Right hindlimb (tissue), 1 donor: Measurements from ENCODE around the gene NPHP1.
"Not testable (repeated sequence)": the region's sequence is repeated elsewhere in the genome, so short reads cannot be mapped to it uniquely, and the experiment has no call there.

Source experiments
- DNase-seq: peaks from one replicate; pipeline ENCODE4 v3.0.0-alpha.2; 2018

The NPHP1 gene

DNA sequence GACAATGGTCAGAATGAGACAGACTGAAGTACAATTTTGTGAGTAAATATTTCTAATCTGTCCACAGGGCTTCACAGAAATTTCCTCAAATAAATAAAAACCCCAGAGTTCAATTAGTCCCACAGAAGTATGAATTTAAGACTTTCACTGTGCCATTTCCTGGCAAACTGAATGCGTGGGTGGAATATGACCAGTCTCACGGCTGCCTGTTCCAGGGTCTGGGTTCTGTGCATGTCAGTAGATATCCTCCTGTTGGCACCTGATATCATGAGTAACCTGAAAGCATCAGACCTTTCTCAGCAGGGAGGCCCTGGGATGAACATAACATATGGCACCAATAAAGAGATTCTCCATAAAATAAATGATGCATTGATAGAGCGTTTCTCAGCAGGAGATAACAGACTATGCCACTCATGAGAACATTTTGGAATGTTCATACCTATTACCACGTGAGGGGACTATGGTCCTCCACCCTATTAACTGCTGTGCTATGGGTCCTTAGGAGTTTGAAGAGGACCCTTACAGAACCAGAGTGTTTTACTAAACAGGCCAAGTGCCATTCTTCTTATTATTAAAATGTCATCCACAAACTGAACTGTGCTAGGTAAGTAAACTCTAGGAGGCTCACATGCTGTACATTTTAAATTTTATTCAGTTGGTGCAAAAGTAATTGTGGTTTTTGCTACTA, 78.6 kb downstream of the NPHP1 start:
- no peak for DNase-seq

DNA sequence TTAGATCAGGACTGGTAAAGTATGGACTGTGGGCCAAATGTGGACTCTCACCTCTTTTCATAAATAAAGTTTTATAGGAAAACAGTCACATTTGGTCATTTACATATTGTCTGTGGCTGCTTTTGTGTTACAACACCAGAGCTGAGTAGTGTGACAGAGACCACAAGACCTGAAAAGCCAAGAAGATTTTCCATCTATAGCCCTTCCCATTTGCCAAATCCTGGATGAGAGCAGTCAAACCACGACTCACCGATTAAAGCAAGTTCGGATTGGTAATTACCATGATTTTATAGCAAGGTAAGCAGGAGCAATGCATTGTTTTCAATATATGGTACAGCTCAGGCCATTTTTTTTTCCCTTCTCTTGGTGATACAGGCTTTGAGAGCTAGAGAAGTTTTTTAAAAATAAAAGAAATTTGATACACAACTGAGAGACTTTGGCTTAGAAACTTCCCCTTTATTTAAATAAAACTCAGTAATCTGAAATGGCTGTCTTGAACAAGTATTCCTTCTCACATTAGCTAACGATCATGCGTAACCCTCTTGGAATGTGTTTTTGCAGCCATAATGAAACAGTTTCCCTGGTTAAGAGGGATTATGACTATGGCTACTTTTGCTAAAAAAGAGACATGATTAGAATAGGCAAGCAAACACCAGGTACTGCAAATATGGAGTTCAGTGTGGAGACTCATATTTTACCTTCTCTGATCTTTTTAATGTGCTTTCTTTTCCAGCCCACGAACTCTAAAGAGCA, 79.7 kb downstream of the NPHP1 start:
- DNase-seq: no peak

DNA sequence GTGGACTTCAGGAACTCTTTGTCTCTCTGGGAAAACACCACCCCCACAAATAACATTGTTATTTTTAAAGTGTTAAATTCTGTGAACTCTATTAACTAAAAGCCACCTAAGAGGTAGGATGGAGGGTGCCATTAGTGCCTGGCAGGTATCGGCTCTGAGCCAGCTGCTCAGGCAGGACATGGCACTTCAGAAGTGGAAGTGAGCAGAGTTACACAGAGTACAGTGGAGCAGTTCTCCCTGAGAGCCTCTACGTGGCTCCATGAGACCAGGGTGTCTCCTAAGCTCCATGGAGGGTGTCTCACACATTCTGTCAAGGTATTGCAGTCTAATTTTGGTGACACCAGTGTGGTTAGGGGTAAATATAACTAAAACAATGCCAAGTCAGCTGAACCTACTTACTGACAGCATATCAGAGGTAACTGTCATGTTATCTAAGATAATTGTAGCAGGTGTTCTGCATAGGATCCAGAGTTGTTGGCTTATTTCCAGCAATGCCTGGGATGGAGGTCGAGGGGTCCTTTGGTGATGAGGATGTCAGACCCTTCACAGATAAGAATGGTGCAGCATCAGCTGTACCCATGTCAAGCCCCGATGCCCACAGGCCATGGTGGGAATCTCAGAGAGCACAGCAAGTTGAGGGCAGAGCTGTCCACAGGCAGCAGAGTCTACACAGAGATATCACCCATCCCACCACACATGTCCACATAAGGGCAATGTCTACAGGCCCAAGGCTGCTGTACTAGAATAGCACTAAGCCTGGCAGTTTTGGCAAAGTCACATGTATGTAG, 80.6 kb downstream of the NPHP1 start:
- no peak for DNase-seq

DNA sequence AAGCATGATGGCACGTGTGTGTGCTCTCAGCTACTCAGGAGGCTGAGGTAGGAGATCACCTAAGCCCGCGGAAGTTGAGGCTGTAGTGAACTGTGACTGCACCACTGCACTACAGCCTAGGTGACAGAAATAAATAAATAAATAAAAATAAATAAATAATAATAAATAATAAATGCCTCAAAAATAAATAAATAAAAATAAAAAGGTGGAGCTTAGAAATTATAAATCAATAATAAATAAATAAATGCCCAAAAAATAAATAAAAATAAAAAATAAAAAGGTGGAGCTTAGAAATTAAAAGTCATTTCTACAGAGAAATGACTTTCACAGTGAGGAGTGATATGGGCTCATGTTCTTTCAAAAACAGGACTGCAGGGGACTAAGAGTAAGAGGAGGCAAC, 83.2 kb downstream of the NPHP1 start:
- DNase-seq: no peak

DNA sequence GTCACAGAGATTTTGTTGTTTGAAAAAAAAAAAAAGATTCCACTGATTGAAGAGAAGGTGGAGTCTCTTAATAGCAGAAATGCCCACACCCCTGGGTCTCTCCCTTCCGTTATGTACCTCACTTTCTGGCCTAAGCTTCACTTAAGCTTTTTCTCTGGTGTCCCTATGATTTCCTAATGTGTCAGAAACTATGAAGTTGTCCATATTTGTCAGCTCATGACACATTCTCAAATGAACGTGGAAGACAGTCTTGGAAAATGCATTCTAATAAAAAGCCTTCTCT, 83.8 kb downstream of the NPHP1 start:
- DNase-seq: no peak

DNA sequence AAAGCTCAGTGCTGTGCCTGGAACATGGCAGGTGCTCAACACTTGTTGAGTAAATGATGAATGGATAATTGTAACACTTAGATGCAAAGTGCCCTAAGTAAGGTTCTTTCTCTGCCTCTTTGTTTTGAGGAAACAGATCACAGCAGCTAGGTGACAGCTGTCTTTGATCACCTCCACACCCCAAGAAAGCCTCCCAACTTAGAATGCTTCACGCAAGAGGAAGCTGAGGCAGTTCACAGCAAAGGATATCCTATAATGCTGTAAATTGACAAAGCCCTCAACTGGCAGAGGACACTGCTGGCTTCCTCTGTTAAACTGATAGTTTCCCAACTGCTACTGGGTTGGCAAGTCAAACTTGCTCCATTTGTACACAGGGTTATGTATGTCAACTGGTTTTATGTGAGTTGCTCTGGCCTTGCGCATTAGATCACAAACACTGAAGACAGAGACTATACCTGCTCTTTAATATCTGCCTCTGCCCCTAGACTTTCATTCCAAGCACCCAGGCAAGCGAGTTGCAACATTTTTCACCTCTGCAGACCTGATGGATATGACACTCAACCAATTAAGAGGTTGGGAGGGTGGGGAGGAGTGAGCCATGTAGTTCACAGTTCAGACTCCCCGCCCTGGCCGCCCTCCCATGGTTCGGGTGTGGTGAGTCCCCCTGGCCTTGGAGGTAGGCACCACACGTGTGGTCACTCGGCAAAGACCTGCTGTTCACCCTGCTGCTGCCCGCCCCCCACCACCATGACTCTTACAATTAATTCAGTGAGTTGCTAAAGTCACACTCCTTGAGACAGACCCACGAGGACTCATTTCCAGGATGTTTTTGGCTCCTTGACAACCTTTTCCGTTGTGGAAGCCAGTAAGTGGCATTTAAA, 84.4 kb downstream of the NPHP1 start:
- DNase-seq: no peak

DNA sequence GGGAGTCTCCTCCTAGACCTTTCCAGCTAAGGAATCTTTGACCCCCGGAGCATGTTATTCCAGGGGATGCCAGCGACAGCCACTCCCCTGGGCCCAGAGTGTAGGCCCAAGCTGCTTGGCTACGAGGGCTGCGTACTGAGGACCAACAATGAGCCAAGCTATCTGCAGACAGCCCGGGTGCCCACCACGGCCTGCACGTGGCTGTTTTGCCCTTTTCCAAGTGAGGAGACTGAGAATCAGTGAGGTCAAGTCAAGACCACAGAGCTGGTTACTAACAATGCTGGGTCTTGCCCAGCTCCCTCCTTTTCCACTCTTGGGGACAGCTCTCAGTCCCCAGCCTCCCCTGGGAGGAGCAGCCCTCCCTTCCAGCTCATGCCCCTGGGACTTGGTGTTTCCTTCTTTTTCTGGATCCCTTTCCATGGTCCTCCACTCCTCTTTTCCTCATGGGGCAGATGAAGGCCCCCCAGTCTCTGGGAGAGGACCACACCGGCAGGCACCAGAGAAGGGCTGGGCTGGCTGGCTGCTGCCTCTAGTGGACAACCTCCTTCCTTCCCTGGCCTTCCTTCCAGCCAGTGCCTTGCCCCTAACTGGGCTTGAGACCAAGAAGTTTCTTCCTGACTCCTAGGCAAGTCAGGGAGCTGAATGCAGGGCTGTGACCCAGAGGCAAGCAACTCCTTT, 88.6 kb downstream of the NPHP1 start:
- DNase-seq: peak; percentile 51

DNA sequence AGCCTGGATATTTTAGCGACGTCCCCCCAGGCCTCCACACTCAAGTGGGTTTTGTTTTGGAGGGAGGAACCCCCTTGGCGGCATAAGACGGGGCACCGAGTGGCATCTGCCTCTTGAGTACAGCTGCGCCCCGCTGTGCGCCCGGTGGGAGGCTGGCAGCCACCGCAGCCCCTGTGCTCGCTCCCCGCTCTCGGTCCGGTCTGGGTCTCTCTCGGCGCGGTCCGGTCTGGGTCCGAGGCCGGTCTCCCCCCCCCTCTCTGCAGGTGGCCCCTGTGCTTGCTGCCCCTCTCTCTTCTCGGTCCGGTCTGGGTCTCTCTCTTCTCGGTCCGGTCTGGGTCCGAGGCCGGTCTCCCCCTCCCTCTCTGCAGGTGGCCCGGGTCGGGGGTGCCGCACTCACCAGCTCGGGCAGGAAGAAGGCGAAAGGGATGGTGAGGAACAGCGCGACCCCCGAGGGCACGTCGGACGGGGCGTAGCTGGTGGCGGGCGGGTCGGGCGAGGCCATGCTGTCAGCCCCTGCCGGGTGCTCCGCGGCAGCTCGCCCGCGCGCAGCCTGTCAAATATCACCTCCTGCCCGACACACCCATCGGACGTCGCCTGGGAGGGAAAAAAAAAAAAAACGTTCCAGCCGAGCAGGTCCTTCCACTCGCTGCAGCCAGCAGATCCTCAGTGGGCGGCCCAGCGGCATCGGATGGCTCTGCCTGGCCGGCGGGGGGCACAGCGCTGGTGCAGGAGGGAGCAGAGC, 89.4 kb downstream of the NPHP1 start, which contains the start of gene MALL:
TSS of gene MALL (minus strand) at position 532 of the 742 bp plus-strand sequence. CDS start at position 502, 30 bp downstream.
- no peak for DNase-seq

DNA sequence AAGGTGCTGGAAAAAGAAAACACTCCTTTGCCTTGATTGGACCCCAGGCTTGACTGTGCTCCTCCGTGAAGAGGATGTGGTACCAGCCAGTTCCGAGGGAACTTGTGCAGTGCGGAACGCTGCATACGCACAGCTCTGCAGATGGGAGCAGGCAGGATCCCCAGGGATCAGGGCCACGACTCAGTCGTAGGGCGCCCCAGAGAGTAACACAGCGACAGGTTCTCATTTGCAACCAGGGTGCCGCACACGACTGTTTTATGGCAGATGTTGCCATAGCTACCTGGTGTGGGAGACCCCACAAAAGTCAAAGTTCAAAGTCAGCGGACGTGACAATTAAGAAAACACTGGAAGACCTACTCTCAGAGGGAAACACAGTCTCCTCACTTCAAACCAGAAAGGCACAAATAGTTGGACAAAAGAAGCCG, 90.0 kb downstream of the NPHP1 start:
- DNase-seq: no peak

DNA sequence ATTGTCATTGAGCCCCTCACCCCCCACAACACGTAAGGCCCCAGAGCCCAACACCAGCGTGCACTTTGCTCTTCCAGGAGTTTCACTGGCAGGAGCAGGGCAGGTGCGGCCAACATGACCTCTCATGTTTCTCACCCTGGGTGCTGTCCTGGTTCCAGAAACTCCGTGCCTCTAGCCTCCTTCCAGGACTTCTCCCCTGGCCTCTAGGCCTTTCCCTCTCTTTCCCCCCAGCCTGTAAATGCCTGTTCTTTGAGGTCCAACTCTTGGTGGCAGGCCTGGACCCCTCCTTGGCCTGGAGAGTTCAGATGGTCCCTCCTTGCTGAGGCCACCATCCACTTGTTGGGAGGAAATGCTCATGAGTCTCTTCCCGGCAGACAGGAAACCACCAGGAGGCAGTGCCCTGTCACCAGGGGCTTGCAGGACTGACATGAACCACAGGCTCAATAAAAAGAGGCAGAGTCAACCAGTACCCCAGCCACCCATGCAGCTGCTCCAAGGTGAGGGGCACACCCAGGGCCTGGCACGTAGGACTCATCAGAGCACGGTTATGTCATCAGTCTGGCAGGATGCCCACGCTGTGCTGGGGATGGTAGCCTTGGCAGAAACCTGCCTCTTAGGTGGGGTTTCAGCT, 90.7 kb downstream of the NPHP1 start:
- DNase-seq: no peak

DNA sequence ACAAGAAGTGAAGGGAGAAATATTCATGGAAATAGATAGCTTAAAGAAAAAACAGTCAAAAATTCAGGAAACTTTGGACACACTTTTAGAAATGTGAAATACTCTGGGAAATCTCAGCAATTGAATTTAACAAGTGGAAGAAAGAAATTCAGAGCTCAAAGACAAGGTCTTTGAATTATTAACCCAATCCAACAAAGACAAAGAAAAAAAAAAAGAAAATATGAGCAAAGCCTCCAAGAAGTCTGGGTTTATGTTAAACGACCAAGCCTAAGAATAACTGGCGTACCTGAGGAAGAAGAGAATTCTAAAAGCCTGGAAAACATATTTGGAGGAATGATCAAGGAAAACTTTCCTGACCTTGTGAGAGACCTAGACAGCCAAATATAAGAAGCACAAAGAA, 96.5 kb downstream of the NPHP1 start:
- not testable (repeated sequence) for DNase-seq

DNA sequence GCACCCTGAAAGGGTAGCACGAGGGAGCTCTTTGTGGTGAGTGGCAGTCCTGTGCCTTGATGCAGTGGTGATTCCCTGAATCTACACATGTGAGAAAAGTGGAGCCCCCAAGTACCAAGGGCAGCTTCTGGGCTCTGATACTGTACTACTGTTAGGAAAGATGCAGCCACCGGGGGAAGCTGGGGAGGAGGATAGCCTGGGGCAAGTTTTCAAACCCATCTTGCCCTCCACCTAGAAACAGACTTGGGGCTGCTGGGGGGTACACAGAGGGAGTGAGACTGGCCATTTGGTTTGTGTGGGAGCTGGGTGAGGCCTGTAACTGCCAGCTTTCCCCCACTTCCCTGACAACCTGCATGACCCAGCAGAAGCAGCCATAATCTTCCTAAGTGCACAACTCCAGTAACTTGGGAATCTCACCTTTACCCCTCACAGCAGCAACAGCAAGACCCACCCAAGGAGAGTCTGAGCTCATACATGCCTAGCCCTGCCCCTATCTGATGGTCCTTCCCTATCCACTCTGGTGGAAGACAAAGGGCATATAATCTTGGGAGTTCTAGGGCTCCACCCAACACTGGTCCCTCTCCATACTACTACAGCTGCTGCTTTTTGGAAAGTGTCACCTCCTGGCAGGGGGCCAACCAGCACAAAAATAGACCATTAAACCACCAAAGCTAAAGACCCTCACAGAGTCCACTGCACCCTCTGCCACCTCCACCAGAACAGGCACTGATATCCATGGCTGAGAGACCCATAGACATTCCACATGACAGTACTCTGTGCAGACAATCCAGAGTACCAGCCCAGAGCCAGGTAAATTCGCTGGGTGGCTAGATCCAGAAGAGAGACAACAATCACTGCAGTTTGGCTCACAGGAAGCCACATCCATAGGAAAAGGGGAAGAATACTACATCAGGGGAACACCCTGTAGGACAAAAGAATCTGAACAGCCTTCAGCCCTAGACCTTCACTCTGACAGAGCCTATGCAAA, 97.4 kb downstream of the NPHP1 start:
- no peak for DNase-seq

DNA sequence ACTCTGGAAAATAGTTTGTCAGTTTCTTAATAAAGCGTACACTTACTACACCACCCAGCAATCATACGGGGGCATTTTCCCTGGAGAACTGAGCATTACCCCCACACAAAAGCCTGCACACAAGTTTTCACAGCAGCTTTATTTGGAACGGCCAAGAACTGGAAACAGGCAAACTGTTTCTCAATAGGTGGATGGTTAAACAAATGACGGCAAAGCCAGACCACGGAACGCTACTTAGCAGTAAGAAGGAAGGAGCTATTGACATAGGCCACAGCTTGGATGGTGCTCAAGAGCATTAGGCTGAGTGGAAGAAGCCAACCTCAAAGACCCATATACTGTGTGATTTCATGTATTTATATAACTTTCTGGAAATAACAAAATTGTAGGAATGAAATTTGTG, 98.2 kb downstream of the NPHP1 start:
- DNase-seq: no peak

DNA sequence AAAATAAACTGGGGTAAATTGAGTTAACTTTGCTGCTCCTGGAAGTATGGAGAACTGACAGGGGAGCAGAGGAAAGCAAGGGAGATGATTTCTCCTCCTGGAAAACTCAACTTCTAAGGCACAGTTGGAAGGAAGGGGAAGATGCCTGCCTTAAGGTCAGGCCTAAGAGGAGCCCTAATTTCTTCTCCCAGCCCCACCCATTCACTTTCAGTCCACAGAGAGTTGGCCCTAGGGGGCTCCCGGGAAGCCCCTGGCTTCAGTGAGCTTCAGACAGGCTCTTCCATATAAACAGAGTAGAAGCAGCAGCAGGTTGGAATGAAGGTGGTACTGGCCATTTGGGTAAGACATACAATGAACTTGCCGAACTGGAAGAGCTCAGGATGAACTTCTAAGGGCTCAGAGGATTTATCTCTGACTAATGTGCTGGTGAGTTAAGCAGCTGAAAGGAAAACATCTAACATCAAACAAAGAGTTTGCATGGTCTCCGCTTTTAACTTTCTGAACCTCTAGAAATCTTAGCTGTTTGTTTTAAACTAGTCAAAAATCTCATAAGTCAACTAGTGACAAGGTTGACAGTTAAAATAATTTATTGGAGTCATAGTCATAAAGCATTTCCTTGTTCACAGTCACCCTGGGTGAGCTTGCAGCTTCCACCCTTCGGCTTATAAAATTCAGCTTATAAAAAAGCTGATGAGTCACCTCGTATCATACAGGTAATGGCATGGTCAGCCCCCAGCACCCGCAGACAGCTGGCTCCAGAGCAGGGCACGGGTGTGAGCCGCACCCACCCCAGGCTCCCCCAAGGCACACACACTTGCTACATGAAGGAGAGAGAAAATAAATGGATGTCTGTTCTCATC, 99.0 kb downstream of the NPHP1 start:
- DNase-seq: no peak

DNA sequence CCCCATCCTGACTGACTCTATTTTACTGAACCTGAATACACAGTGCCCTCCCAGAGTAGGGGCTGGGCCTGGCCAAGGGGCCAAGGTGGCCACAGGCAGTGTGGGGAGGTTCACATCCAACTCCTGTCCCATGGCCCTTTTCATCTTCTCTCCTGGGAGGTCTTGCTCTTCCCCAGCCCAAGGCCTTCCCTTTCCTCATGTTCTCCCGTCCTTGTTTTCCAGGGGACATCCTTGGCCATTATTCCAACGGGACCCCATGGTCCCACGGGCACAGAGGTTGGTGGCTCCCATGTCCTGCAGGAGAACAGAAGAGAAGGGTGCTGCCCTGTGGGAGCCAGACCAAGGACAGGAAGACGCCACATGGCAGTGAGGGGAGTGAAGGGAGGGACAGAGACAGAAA, 99.6 kb downstream of the NPHP1 start:
- no peak for DNase-seq

DNA sequence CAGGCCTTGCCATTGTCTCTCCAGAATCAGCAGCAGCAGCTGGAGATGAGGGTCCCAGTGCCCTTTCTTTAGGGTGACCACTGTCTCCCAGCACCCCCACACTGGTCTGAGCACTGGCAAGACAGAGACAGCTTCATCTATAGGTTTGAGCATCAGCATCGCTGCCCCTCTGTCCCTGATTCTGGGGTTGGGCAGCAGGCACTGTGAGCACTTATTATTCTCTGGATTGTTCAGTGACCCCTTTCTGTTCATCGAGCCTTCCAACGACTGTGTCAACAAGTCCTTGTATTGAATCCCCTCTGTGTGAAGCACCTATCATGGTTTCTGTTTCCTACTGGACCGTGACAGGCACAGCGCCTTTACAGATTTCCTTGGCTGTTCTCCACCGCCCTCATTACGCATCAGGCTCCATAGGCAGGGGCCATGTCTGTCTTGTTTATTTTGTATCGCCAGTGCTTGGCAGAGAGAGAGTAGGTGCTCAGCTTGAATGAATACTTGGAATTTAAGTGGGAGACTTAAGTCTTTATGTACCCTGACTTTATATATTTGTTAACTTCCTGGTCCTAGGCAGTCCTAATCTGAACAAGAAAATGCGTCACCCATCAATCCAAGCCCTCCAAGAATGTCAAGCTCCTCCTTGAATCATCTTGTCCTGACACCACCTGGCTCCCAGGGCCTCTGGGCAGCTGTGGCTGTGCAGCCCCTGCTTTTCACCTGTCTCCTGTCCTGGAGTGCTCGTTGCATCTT, 100.6 kb downstream of the NPHP1 start:
- no peak for DNase-seq

DNA sequence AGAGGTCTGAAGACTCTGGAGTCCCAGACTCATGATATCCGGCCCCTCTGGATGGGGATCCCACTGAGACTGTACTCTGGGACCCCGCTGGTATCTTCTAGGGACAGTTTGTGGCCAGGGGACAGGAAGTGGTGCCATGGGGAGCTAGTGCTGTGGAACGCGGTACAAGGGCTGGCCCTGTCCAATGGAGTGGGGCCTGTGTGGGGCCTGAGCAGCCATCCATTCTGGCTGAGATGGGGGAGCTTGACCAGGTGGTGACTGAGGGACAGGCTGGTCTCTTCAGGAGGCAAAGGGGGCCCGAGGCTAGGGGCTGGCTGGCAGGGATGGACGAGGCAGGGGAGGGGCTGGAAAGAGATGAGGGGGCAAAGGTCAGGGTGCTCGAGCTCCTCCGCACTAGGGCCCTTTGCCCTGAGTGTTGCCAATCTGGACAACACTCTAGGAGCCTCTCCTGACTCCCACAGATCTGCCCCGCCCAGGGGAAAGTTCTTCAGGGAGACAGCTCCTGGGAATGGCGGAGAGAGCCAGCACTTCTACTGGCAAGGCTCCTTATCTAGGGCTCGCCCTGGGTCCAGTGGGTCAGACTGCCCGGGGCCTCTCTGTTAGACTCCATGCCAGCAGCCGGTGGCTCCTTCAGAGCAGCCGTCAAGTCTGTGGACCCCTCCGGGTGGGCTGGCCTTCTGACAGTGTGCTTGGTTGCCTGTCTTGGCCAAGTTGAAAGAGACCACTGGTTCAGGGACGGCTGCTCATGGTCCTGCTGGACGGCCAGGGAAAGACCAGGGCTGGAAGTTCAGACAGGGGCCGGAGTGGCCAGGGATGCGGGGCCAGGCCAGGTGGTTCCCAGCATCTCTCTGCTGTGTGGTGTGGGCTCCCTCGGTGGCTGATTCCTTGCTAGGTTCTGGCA, 101.5 kb downstream of the NPHP1 start:
- DNase-seq: peak; percentile 16
